NOMO-1 treated with dmso at 0.1 percent for 144 hours (cell line): Measurements from ENCODE around the gene SLCO3A1.

ENCODE experiments used
- DNase-seq: peaks from one replicate; lab custom pipeline; 2025; ENCODE audit not compliant: unreplicated experiment; lab: John Stamatoyannopoulos, UW

SLCO3A1 gene

DNA sequence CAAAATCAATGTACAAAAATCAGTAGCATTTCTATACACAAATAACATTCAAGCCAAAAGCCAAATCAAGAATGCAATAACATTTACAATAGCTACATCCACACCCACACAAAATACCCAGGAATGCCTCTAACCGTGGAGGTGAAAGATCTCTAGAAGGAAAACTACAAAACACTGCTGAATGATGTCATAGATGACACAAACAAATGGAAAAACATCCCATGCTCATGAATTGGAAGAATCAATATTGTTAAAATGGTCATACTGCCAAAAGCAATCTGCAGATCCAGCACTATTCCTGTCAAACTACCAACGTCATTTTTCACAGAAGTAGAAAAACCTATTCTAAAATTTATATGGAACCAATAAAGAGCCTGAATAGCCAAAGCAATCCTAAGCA is 143.7 kb downstream of the SLCO3A1 start:
- DNase-seq = no peak

- no peak for DNase-seq
Observed at GRCh38 chr15:92000709-92001108, 147.2 kb downstream of the SLCO3A1 start.

GRCh38 chr15:92001307-92001706 is 147.8 kb downstream of the SLCO3A1 start:
- no peak for DNase-seq

DNA sequence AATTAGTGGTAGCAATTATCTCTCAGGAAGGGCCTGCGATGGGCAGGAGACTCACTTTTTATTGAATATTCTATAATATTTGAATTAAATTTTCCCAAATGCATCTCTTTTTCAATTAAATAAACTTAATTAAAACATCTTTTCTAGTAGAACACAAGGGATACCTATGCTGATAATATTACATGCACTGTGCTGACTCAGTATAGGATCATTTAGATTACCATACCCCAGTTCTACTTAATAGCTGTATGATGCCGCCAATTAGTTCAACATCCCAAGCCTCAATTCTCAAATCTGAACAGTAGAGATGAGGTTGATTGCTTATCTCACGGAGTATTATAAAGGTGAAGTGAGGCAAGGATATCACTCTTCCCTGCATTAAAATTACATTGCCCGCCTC is 149.2 kb downstream of the SLCO3A1 start:
- DNase-seq = no peak

DNA sequence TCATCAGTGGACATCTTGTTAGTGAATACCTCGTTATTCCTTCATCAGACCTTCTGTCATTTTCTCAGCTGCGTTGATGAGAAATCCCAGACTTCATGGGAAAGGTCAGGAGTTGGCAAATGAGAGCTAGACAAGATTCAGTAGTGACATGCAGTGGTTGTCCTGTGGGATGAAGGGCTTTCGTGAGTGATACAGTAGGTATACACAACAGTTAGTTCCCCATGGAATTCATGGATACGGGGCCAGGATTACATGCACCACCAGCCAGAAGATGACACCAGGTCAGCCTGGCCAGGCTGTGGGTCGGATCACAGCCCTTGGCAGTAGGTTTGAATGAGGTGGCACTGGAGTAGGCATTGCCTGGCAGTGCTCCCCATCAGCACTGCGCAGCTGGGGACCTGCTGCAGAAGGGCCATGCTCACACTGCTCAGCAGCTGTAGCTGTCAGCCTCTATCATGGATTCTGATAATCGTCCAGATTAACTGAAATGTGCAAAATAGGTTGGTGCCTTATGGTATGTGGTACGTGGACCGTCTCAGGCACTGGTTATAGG is 150.1 kb downstream of the SLCO3A1 start:
- DNase-seq = no peak

DNA sequence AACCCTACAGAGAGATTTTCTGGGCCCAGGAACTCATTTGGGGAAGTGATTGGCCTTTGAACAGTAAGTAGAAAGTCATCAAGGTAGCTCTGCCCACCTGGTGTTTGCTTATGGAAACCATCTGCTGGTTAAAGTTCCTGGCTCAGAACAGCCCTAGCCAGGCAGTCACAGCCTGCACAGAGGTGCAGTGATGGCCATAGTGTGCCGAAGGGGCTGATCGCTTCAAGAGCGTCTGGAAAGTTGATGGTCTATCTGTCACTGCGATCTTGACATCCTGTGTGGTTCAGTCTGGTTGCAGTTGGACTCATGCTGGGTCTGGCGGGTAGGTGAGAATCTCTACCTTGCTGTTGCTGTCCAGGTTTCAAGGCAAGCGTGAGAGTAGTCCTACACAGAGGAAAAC is 151.6 kb downstream of the SLCO3A1 start:
- DNase-seq = no peak

DNA sequence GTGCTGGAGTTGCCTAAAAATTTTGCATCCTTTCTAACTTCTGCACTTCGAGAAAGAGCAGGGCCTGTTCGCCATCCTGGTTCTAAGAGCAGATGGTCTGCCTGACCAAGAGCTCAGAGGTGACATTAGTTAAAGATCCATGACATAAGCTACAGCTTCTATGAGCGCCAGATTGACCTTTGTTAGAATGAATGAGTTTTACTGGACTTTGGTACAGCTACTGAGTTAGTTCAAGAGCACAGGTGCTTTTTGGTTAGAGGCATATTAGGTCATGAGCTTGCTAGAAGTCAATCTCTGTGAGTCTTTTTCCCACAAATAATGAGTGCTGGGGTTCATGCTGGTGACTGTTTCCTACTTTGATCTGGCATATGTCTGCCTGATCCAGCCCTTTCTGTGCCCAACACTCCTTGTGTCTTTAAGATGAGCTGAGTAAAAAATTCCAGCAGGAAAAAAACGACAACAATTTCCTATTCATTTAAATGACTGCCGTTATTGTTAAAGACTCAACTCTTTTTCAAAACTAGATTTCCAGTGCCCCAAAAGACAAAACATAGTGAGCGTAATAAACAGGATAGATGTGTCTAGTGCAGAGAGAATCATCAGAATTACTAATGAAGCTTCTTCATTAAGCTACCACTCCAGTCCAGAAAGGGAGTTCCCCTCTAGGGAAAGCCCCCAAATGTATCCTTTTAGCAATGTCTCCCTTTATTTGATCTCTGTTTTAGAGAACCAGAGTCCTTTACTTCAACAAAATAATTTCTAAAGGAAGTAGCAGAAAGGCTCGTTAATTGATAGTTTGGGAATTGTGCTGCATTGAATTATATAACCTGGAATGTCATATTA is 152.9 kb downstream of the SLCO3A1 start:
- no peak for DNase-seq

- DNase-seq = no peak
Observed at GRCh38 chr15:92009162-92009561, 155.7 kb downstream of the SLCO3A1 start.

GRCh38 chr15:92011611-92012367 is 158.3 kb downstream of the SLCO3A1 start:
- no peak for DNase-seq

DNA sequence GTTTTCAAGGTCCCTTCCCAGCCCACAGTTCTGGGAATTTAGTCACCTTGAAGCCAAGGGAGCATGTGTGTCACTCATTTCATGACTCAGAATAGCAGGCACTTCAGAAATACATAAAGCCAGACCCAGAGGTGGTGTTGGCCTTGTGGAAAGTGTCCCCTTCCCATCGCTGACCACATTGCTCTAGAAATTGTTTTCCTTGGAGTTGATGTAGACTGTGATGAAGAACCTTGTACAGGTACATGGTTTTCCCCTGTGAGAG is 158.8 kb downstream of the SLCO3A1 start:
- no peak for DNase-seq

DNA sequence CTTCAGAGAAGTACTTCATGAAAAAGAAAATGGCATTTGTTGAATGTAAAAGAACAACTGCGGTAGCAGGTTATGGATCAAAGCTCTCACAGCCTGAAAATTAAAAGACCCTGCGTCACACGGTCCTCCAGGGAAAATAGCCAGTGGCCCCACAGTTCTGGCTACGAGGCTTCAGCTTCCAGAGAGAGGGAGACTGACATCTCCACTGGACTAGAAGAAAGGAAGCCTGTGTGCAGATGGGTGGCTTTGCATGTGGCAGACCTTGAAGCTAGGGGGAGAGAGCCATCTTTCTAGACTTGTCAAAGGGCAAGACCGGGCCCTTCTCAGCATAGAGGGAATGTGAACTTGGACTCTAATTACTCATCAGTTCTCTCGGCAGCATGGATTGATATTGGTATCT is 159.4 kb downstream of the SLCO3A1 start:
- DNase-seq = no peak

DNA sequence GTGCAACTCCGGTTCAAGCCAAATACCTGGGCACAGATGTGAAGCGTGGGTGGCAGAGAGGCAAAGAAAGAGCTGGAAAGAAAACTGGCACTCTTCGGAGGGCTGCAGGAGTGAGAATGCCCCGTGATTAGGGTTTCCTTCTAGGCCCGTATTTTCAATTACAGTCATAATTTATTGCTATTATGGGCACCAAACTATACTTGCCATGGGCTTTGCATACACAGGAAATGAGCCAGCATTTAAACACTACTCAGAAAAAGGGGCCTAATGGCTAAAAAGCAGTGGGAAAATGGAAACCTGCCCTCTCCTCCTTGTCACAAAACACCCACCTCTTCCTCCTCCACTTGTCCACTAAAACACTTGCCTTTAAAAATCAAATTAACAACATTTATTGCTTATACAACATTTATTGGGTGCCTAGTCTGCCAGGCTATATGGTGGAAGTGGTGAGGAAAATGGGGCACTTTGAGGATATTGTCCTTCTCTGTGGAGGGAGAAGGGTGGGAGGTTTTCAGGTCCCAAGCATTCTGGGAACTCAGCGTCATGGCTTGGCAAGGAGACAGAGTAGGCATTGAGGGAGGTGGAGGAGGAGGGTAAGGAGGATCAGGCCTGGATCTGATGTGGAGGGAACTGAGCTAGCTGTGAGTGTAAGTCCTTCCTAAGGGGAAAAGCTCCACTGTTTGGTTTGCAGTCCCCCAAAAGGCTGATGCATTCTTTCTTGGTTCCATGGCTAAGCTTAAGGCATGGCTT is 160.9 kb downstream of the SLCO3A1 start:
- DNase-seq = no peak

GRCh38 chr15:92017882-92018534 is 164.5 kb downstream of the SLCO3A1 start:
- no peak for DNase-seq

DNA sequence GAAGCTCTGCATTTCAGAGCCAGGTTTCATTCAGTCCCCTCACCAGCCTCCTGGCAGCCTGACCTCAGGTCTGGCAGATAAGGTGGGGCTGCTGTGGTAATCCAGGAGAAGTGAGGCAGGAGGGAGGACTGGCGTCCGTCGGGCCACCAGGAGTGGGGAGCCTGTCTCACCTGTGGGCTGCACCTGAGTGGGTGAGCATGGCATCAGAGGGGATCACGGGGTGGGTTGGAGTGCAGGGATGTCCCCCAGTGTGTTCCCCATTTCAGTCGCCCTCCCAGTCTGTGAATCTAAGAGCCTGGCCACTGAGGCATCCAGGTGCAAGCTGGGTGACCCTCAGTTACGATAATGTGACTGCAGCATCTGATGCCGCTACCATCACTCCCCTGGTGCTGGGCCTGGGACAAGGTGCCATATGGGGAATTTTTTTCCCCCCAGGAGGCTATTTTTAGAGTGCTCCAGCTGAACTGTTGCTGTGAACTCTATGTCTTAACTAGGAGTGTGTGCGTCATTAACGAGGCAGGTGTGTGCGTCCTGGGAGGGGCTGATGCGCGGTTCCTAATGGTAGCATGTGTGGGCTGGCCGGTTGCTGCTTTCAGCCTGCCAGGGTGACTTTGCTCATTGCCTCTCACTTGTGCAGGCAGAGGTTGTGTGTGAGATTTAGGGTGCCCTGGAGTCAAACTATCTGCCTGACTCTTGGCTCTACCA is 165.2 kb downstream of the SLCO3A1 start:
- no peak for DNase-seq

GRCh38 chr15:92019706-92020105 is 166.2 kb downstream of the SLCO3A1 start:
- DNase-seq = no peak

- DNase-seq = no peak
Observed at GRCh38 chr15:92020207-92020606, 166.7 kb downstream of the SLCO3A1 start.

DNA sequence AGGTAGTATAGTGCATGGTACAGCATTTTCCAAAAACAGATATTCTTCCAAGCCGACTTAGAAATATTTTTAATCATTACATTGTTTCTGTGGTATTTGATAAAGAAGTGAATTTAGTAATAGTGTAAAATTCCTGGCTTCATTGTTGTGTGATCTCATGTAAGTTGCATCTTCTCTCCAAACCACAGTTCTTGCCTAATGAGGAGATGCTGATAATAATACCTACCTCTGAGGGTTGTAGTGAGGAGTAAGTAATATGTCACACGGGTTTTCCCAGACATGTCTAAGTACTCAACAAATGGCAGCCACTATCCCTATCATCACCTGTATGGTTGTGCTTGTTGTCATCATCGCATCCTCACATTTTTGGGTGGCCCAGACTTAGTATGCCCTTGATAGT is 167.3 kb downstream of the SLCO3A1 start:
- DNase-seq = no peak

GRCh38 chr15:92021792-92022191 is 168.3 kb downstream of the SLCO3A1 start:
- DNase-seq = no peak

DNA sequence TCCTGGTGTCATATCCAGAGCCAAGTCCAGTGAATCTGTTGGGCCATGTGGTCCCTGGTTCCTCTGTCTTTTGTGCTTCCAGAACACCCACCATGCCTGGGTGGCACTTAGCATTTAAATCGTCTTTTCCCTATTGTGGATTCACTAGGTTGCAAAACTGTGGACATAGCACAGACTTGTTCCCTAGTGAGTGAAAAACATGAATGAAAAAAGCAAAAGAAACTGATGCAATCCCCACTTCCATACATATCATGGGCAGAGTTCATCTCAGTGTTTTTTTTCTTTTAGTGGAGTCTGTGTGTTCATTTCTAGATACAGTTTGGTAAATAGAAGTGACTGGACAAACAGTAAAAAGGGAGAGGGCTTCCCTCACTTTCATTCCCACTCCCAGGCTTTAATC is 170.5 kb downstream of the SLCO3A1 start:
- no peak for DNase-seq

DNA sequence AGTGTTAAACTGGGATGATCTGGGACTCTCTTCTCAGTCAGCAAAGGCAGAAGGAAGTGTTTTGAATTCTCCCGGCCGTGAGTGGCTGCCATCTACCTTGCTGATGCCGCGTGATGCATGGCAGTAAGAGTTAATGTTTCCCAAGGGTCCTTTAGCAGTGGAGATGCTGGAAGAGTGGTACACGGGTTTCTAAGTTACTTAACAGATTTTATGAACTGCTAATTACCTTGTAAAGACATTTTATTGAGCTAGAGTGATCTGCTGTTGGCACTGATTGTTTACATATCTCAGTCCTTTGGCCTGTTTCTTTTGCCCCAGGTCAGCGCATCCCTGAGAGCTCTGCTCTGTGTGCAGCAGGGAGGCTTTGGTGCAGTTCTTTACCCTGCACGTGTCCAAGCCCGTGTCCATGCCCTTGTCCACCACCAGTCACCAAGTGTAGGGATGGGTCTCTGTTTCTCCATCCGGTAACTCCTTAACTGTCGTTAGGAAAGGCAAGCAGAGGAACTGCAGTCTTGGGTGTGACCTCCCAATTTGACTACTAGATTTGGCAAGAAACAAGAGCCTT is 172.3 kb downstream of the SLCO3A1 start:
- DNase-seq = no peak
